WI38 (cell line): ENCODE data around the gene TMEM30B.
A peak's percentile ranks its signal among the peaks of the same experiment; 100 is the strongest.

ENCODE experiments used
- H3K4me3 ChIP-seq: 2 replicates; pipeline ENCODE4 v1.5.1; 2011; ENCODE audit warnings: low read depth, mild to moderate bottlenecking, control low read depth, low read length
- TF ChIP-seq, protein P1 (sequence below): IDR thresholded peaks from 2 replicates; pipeline ENCODE4 v1.5.1; 2012; ENCODE audit warnings: low read depth, mild to moderate bottlenecking, control low read depth, low read length

Gene TMEM30B

DNA sequence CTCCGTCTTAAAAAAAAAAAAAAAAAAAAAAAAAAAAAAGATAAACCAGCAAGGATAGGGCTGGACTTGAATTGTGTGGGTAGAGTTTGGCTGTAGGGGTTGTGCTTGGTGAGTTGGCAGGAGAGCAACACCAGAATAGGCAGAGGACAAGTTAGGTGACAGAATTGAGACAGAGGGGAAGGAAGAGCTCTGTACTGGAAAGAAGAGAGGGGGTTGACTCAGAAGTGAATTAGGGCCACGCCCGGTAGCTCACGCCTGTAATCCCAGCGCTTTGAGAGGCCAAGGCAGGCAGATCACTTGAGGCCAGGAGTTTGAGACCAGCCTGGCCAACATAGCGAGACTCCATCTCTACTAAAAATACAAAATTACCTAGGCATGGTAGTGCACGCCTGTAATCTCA lies 6.1 kb upstream of the TMEM30B start:
- TF ChIP-seq, protein P1, sequence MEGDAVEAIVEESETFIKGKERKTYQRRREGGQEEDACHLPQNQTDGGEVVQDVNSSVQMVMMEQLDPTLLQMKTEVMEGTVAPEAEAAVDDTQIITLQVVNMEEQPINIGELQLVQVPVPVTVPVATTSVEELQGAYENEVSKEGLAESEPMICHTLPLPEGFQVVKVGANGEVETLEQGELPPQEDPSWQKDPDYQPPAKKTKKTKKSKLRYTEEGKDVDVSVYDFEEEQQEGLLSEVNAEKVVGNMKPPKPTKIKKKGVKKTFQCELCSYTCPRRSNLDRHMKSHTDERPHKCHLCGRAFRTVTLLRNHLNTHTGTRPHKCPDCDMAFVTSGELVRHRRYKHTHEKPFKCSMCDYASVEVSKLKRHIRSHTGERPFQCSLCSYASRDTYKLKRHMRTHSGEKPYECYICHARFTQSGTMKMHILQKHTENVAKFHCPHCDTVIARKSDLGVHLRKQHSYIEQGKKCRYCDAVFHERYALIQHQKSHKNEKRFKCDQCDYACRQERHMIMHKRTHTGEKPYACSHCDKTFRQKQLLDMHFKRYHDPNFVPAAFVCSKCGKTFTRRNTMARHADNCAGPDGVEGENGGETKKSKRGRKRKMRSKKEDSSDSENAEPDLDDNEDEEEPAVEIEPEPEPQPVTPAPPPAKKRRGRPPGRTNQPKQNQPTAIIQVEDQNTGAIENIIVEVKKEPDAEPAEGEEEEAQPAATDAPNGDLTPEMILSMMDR: no peak
- no peak overlapping the region for H3K4me3 ChIP-seq

GRCh38 chr14:61285364-61285763 lies 4.2 kb upstream of the TMEM30B start:
- TF ChIP-seq, protein P1: no peak

DNA sequence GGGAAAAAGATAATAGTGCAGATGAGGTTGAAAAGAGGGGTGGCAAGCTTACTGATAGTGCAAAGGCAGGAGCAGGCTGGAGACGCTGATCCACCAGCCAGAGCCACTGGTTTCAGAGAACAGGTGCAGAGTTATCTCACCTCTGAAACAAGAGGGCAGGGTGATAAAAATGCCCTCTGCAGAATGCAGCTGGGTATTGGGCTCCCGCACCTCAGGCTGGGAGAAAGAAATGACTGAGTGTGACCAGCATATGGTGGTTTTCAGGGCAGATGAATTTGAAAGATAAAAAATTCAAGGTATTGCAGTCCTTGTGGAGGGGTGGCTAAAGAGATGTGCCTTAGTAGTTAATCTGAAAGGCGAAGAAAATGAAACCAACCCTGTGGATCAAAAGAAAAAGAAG lies 2.9 kb upstream of the TMEM30B start:
- no peak overlapping the region for H3K4me3 ChIP-seq
- TF ChIP-seq, protein P1: no peak

More at GRCh38 chr14:61285364-61285763, 4.2 kb upstream of the TMEM30B start:
- no peak overlapping the region for H3K4me3 ChIP-seq

GRCh38 chr14:61282746-61283145 lies 1.6 kb upstream of the TMEM30B start:
- no peak overlapping the region for H3K4me3 ChIP-seq
- TF ChIP-seq, protein P1: no peak

- TF ChIP-seq, protein P1: no peak
- no peak overlapping the region for H3K4me3 ChIP-seq
These were observed 774 bp upstream of the TMEM30B start for GRCh38 chr14:61281948-61282275.

DNA sequence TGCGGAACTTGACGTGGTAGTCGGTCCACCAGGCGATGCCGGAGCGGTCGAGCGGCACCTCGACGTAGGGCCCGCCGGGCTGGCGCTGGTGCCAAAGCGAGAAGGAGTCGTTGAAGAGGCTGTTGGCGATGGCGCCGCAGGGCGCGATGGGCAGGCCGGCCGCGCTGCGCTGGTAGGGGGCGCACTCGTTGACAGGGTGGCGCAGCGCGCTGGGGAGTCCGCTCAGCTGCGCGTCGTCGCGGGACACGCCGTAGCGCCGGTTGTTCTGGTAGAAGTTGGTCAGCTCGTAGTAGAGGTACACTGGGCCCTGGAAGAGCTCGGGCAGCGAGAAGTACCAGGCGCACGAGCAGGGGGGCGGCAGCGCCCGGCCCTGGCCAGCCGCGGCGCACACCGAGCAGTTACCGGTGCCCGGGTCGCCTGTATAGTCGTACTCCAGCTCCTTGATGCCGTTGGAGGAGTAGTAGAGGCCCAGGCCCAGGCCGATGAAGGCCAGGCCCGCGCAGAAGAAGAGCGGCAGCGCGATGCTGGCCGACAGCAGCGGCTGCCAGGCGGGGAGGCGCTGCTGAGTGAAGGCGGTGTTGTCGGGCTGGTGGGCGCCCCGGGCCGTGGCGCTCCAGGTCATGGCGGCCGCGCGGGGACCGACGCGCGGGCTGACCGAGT lies 482 bp downstream of the TMEM30B start:
- H3K4me3 ChIP-seq: peak overlapping the region; percentile 40

GRCh38 chr14:61280092-61280525 lies 1.0 kb downstream of the TMEM30B start:
- TF ChIP-seq, protein P1: no peak
- H3K4me3 ChIP-seq: no peak overlapping the region

More for the DNA sequence above, 482 bp downstream of the TMEM30B start:
- TF ChIP-seq, protein P1: 0 out of 2 replicates have a peak, but pooled peaks have one; percentile 8
